Omental fat pad (tissue), 4 donors: Measurements from ENCODE around the gene FLT1. TPM values are rescaled to one million over a fixed set of nuclear protein-coding genes. Genes with fewer than 3 reads are reported as not detected.

ENCODE experiments used
- ATAC-seq: fragments of 150-250 bp; one replicate; pipeline ENCODE4 v1.9.1; 2016; ENCODE audit warnings: mild to moderate bottlenecking, moderate library complexity; ENCODE audit not compliant: low FRiP score
- DNase-seq: peaks from one replicate; pipeline ENCODE4 v3.0.0-alpha.2; 2019; ENCODE audit warnings: low spot score
- total RNA-seq, 4 donors: library from RNA; depleted of rRNA; stranded (reverse); fragments of >200 nt; gene quantifications; one replicate each; pipeline ENCODE4 v1.1.0, GENCODE V29; 2016
- TF ChIP-seq, protein P1 (sequence below), 3 donors: fragments of 450-650 bp; IDR thresholded peaks; one replicate each; pipeline ENCODE4 v1.5.1; 2016 to 2017; ENCODE audit warnings: antibody characterized with exemption in 3 of 3, mild to moderate bottlenecking in 3 of 3, moderate library complexity in 2 of 3

Gene FLT1
- total RNA-seq, 4 donors from 2014 or later: 24.8 to 210 (median 65.7) TPM

DNA sequence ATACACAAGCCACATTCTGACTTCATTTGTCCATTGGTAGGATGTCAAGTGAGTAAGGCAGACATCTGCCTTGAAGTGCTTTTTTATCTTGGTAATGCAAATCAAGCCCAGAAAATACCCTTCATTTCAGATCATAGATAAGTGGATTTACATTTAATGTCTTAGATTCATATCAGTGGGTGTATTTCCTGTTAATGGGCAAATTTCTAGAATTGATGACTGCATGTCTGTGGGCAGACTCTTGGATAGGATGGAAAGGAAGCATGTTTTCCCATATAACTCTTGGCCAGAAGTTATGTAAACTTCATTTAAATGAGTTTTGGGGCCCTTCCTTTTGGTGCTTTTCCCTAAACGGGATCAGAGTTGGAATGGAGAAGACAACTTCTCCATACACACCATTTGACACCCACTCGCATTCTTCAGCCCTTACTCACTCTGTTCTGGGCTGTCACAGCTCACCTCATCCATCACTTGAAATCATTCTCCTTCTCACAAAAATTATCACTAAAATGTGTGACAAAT lies 154.6 kb downstream of the FLT1 start:
- ATAC-seq (no peak), DNase-seq (no peak)
- TF ChIP-seq, protein P1, sequence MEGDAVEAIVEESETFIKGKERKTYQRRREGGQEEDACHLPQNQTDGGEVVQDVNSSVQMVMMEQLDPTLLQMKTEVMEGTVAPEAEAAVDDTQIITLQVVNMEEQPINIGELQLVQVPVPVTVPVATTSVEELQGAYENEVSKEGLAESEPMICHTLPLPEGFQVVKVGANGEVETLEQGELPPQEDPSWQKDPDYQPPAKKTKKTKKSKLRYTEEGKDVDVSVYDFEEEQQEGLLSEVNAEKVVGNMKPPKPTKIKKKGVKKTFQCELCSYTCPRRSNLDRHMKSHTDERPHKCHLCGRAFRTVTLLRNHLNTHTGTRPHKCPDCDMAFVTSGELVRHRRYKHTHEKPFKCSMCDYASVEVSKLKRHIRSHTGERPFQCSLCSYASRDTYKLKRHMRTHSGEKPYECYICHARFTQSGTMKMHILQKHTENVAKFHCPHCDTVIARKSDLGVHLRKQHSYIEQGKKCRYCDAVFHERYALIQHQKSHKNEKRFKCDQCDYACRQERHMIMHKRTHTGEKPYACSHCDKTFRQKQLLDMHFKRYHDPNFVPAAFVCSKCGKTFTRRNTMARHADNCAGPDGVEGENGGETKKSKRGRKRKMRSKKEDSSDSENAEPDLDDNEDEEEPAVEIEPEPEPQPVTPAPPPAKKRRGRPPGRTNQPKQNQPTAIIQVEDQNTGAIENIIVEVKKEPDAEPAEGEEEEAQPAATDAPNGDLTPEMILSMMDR (IDR thresholded peaks at IDR 0.05): no peak

DNA sequence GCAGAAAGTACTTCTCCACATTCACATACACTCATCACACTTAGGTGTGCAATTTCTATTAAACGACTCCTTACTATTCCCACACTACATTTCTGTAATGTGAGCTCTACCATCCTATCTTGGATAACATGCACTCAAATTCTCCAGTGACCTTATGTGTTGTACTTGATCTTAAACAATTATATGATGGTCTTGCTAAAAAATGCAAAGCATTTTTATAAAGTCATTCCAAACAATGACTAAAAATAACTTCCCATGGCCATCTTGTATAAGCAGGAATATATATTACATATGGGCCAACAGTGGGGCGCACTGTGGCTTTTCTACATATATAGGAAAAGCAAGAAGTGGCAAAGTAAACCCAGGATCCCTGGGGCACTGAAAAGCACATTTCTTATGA lies 155.5 kb downstream of the FLT1 start:
- TF ChIP-seq, protein P1 (IDR thresholded peaks at IDR 0.05): no peak
- ATAC-seq: no peak

GRCh38 chr13:28338742-28339141 lies 156.2 kb downstream of the FLT1 start:
- no peak for ATAC-seq
- no peak for DNase-seq
- TF ChIP-seq, protein P1 (IDR thresholded peaks at IDR 0.05): no peak

More for the DNA sequence above, 155.5 kb downstream of the FLT1 start:
- DNase-seq: no peak

GRCh38 chr13:28338006-28338574 lies 156.8 kb downstream of the FLT1 start:
- TF ChIP-seq, protein P1 (IDR thresholded peaks at IDR 0.05): no peak
- no peak for ATAC-seq
- no peak for DNase-seq

- DNase-seq (no peak), ATAC-seq (no peak)
- TF ChIP-seq, protein P1 (IDR thresholded peaks at IDR 0.05): no peak
Observed at GRCh38 chr13:28337166-28338005, 157.5 kb downstream of the FLT1 start.

GRCh38 chr13:28336193-28336657 lies 158.7 kb downstream of the FLT1 start:
- TF ChIP-seq, protein P1 (IDR thresholded peaks at IDR 0.05): no peak
- no peak for ATAC-seq
- no peak for DNase-seq
